Type B pancreatic cell (in vitro differentiated cells): ENCODE measurements around the gene SLFN11. TPM values are rescaled to one million over a fixed set of nuclear protein-coding genes. Genes with fewer than 3 reads are reported as not detected.

Source experiments
- DNase-seq: peaks from one replicate; pipeline ENCODE4 v3.0.0; 2021; ENCODE audit warnings: mixed read lengths; ENCODE audit not compliant: unreplicated experiment; ENCODE audit errors: extremely low spot score
- H3K27ac Mint-ChIP-seq: 2 replicates; pipeline ENCODE4 v1.8.0; 2021; ENCODE audit warnings: mild to moderate bottlenecking, mixed read lengths
- H3K27me3 Mint-ChIP-seq: 2 replicates; pipeline ENCODE4 v1.8.0; 2021; ENCODE audit warnings: mixed read lengths
- H3K36me3 Mint-ChIP-seq: 2 replicates; pipeline ENCODE4 v1.8.0; 2021; ENCODE audit warnings: mixed read lengths
- H3K4me1 Mint-ChIP-seq: one replicate; pipeline ENCODE4 v1.8.0; 2021; ENCODE audit warnings: mixed read lengths; ENCODE audit not compliant: unreplicated experiment
- H3K4me3 Mint-ChIP-seq: 2 replicates; pipeline ENCODE4 v1.8.0; 2021; ENCODE audit warnings: mild to moderate bottlenecking, mixed read lengths
- H3K9me3 Mint-ChIP-seq: 2 replicates; pipeline ENCODE4 v1.8.0; 2021; ENCODE audit warnings: mixed read lengths
- total RNA-seq: library from RNA; stranded (reverse); gene quantifications from 2 replicates; pipeline ENCODE4 v1.2.1, GENCODE V29; 2021; ENCODE audit warnings: low replicate concordance
- TF ChIP-seq, protein P1 (sequence below): fragments of 200-600 bp; sonication (generic); conservative IDR thresholded peaks from 2 replicates; pipeline ENCODE4 v1.5.0; 2021; ENCODE audit warnings: antibody characterized with exemption, mild to moderate bottlenecking

Gene SLFN11
- total RNA-seq, 1 donor from 2014 or later = 19.8 TPM

DNA sequence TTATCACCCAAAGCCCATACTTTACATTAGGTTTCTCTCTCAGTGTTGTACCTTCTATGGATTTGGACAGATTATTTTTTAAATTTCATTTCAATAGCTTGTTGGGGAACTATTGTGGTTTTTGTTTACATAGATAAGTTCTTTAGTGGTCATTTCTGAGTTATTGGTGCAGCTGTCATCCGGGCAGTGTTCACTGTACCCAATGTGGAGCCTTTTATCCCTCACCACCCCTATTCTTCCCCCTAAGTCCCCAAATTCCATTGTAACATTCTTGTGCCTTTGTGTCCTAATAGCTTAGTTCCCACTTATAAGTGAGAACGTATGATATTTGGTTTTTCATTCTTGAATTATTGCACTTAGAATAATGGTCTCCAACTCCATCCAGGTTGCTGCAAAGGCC, 57.5 kb downstream of the SLFN11 start:
- H3K36me3 Mint-ChIP-seq = no peaks in the 10 kb centered on the region
- H3K27me3 Mint-ChIP-seq = peaks cover 29% of the 10 kb centered on the region
- H3K4me3 Mint-ChIP-seq = no peak overlapping the region
- H3K4me1 Mint-ChIP-seq = peaks cover 13% of the 10 kb centered on the region
- TF ChIP-seq, protein P1, sequence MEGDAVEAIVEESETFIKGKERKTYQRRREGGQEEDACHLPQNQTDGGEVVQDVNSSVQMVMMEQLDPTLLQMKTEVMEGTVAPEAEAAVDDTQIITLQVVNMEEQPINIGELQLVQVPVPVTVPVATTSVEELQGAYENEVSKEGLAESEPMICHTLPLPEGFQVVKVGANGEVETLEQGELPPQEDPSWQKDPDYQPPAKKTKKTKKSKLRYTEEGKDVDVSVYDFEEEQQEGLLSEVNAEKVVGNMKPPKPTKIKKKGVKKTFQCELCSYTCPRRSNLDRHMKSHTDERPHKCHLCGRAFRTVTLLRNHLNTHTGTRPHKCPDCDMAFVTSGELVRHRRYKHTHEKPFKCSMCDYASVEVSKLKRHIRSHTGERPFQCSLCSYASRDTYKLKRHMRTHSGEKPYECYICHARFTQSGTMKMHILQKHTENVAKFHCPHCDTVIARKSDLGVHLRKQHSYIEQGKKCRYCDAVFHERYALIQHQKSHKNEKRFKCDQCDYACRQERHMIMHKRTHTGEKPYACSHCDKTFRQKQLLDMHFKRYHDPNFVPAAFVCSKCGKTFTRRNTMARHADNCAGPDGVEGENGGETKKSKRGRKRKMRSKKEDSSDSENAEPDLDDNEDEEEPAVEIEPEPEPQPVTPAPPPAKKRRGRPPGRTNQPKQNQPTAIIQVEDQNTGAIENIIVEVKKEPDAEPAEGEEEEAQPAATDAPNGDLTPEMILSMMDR = no peak
- DNase-seq = no peak
- H3K27ac Mint-ChIP-seq = no peak overlapping the region
- no peaks in the 10 kb centered on the region for H3K9me3 Mint-ChIP-seq

DNA sequence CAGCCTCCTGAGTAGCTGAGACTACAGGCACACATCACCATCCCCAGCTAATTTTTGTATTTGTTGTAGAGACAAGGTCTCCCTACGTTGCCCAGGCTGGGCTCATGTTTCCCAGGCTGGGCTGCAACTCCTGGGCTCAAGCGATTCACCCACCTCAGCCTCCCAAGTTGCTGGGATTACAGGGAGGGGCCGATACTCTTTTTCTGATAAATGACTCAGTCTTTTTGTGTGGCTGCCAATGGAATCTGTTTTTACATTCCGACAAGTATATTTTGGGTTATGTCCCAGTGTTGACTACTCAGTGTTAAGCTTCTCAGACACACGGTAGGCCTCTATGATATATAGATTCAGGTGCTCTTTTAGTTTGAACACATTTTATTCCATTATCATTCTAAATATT, 58.1 kb downstream of the SLFN11 start:
- Mint-ChIP-seq H3K4me3 (no peak overlapping the region), H3K4me1 (peaks cover 13% of the 10 kb centered on the region), H3K27ac (peak overlapping the region; percentile 70), H3K27me3 (peaks cover 29% of the 10 kb centered on the region), H3K36me3 (no peaks in the 10 kb centered on the region), H3K9me3 (no peaks in the 10 kb centered on the region)
- TF ChIP-seq, protein P1 = no peak
- no peak for DNase-seq

DNA sequence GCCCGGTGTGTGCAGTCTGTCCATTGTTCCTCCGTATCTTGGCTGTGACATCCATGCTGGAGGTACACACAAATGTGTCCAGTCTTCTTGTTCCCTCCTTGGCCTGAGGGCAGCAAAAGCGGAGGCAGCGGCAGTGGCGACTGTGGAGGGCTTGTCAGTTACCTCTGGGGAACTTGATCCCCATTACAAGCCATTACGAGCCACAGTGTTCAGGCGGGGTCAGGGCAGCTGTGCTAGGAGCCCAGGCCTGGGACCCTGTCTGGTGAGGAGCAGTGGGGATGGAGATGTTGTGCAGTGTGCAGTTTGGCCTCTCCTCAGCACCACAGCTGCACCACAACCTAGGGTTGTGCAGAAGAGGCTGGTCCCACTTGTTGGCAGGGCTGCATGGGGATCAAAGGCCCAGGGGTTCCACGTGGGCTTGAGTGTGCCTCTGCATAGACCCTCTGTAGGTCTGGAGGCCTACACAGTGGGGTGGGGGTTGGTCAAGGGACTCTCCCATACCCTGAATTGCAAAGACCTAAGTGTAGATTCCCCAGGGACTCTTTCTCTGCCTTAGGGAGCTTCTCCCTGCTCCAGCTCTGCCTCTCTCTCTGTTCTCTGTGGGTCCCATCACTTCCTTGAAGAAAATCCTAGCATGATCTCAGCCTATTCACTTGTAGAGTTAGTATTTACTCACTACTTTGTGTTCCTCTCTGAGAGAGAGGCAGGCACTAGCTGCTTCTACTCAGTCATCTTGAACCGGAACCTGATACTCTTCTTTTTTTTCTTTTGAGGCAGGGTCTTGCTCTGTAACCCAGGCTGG, 58.8 kb downstream of the SLFN11 start:
- Mint-ChIP-seq H3K27me3 (peaks cover 27% of the 10 kb centered on the region), H3K9me3 (no peaks in the 10 kb centered on the region), H3K27ac (peak overlapping the region; percentile 70), H3K36me3 (no peaks in the 10 kb centered on the region), H3K4me3 (no peak overlapping the region), H3K4me1 (peaks cover 13% of the 10 kb centered on the region)
- TF ChIP-seq, protein P1 = no peak
- no peak for DNase-seq

DNA sequence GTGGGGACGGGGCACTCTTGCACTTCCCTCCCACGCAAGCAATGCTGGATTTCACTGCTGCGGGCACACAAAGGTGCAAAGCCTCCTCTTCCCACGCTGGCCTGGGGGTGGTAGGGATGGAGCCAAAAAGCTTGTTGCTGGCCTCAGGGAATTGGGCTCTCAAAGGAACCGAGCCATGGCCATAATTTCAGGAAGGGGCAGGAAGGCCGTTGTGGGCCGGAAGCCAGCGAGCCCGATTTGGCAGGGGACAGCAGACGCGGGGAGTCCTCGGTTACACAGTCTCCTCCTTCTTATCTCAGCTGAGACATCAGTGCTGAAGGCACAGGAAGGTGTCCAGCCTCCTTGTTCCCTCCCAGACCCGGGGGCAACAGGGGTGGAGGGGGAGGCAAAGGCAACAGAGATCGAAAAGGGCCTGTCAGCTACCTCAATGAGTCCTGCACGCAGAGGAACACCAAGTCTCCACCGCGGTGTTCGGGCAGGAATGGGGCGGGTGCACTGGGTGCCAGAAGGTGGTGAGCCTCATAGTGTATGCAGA, 59.5 kb downstream of the SLFN11 start:
- TF ChIP-seq, protein P1 = no peak
- no peaks in the 10 kb centered on the region for H3K36me3 Mint-ChIP-seq
- no peaks in the 10 kb centered on the region for H3K9me3 Mint-ChIP-seq
- no peak overlapping the region for H3K4me3 Mint-ChIP-seq
- no peak overlapping the region for H3K27ac Mint-ChIP-seq
- H3K4me1 Mint-ChIP-seq = peaks cover 13% of the 10 kb centered on the region
- no peak for DNase-seq
- peaks cover 24% of the 10 kb centered on the region for H3K27me3 Mint-ChIP-seq

DNA sequence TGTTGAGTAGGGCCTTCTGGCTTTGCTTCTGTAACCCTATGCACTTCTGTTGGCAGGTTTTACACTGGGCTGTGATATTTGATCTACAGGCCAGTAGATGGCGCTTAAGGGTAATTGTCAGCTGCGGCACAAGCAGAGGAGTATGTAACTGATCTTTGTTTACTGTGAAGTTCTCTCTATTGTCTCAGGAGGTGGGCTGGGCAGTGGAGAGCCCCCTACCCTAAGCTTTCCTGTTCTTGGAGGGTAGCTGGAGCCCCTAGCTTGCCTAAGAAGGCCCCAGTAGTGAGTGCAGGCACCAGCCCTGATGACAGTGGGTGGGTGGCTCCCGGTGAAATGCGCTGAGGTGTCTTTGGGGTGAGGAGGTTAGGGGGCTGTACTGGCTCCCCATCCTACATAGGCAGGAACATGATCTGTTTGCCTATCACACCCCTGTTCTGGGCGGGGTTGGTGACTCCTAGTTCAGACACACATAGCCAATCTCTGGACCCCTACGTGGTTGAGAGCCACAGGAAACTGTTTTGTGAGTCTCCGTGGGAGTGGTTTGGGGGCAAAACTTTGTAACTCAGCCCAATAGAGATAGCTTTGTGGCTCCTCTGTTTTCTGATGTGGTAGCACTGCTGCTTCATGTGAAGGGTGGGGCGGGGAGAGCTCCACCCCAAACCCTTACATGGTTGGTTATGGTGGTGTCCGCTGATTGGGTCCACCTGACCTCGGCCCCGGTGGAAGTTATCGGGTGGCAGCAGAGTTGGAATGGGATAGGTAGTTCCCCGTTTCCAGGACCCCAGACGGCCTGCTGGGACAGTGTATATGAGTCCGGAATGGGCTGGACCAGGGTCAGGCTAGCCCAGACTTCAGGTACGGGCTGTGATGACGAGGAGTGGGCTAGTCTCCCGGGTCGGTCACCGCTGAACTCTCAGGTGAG, 60.4 kb downstream of the SLFN11 start:
- DNase-seq = no peak
- H3K4me3 Mint-ChIP-seq = peak overlapping the region; percentile 48
- H3K36me3 Mint-ChIP-seq = no peaks in the 10 kb centered on the region
- H3K27ac Mint-ChIP-seq = peak overlapping the region; percentile 34
- peaks cover 33% of the 10 kb centered on the region for H3K27me3 Mint-ChIP-seq
- peaks cover 13% of the 10 kb centered on the region for H3K4me1 Mint-ChIP-seq
- no peaks in the 10 kb centered on the region for H3K9me3 Mint-ChIP-seq
- TF ChIP-seq, protein P1 = peak; percentile 88
